H1 (cell line): Measurements from ENCODE around the gene TMEM129. TPM values are rescaled to one million over a fixed set of nuclear protein-coding genes. Genes with fewer than 3 reads are reported as not detected.
A peak's percentile ranks its signal among the peaks of the same experiment; 100 is the strongest.

Experiments used
- CTCF ChIA-PET: fragments of 300-600 bp; sonication (Branson Sonifier 250); formaldehyde crosslinking; loops from one replicate; lab custom pipeline; 2021; ENCODE audit not compliant: partially characterized antibody; lab: Charles Lee
- POLR2A ChIA-PET: fragments of 300-600 bp; sonication (Branson Sonifier 250); formaldehyde crosslinking; loops from one replicate; lab custom pipeline; 2021; ENCODE audit warnings: inconsistent platforms; ENCODE audit not compliant: partially characterized antibody; lab: Charles Lee
- DNase-seq, 2 experiments: peaks; one replicate each; pipeline versions ENCODE4 v3.0.0 to v3.0.0-alpha.2; 2010 to 2022; ENCODE audit warnings: low spot score in 2 of 2, low read depth in 1 of 2, mixed read lengths in 1 of 2
- FAIRE-seq: peaks from 2 replicates; lab custom pipeline; 2011; peaks lifted over from hg19 to GRCh38; lab: Jason Lieb, UNC
- H2AFZ ChIP-seq: 2 replicates; pipeline ENCODE4 v1.8.1; 2012; ENCODE audit warnings: low read length, inconsistent platforms
- H2AK5ac ChIP-seq: 2 replicates; pipeline ENCODE4 v1.6.1; 2013; ENCODE audit warnings: low read depth, low read length
- H2BK120ac ChIP-seq: replicated peaks from 2 replicates; pipeline ENCODE3; 2013; ENCODE audit warnings: low read depth, low read length, inconsistent platforms
- H2BK12ac ChIP-seq: 2 replicates; pipeline ENCODE4 v1.6.1; 2013; ENCODE audit warnings: low read depth, low read length
- H2BK15ac ChIP-seq: 2 replicates; pipeline ENCODE4 v1.6.1; 2013; ENCODE audit warnings: low read length
- H2BK20ac ChIP-seq: 2 replicates; pipeline ENCODE4 v1.6.1; 2013; ENCODE audit warnings: low read length
- H2BK5ac ChIP-seq: 2 replicates; pipeline ENCODE4 v1.6.1; 2013; ENCODE audit warnings: low read depth, low read length
- H3K14ac ChIP-seq: 2 replicates; pipeline ENCODE4 v1.6.1; 2013; ENCODE audit warnings: inconsistent platforms; ENCODE audit not compliant: insufficient read length
- H3K18ac ChIP-seq: 2 replicates; pipeline ENCODE4 v1.6.1; 2013; ENCODE audit warnings: low read length; ENCODE audit errors: extremely low read depth
- H3K23ac ChIP-seq: 2 replicates; pipeline ENCODE4 v1.6.1; 2013; ENCODE audit warnings: inconsistent platforms; ENCODE audit not compliant: insufficient read length
- H3K23me2 ChIP-seq: 2 replicates; pipeline ENCODE4 v1.6.1; 2013; ENCODE audit warnings: low read depth, low read length
- H3K27ac ChIP-seq: 2 replicates; pipeline ENCODE4 v1.6.1; 2011; ENCODE audit warnings: low read depth, low read length, inconsistent platforms
- H3K27me3 ChIP-seq, 4 experiments: replicated peaks in 1 of 4; 1 replicate in 1 of 4; 2 replicates in 3 of 4; pipeline versions ENCODE4 v1.6.1 to v1.8.1; 2011 to 2013; ENCODE audit warnings: low read length in 3 of 4, mild to moderate bottlenecking in 3 of 4, inconsistent platforms in 2 of 4, mixed read lengths in 2 of 4, moderate library complexity in 1 of 4; ENCODE audit not compliant: control insufficient read depth in 3 of 4, insufficient read depth in 3 of 4; ENCODE audit errors: extremely low read depth in 1 of 4
- H3K36me3 ChIP-seq, 4 experiments: 2 replicates each; pipeline versions ENCODE4 v1.6.1 to v1.8.1; 2011 to 2013; ENCODE audit warnings: mild to moderate bottlenecking in 4 of 4, low read length in 3 of 4, moderate library complexity in 2 of 4, control low read depth in 1 of 4, inconsistent platforms in 1 of 4; ENCODE audit not compliant: insufficient read depth in 4 of 4, control insufficient read depth in 2 of 4
- H3K4ac ChIP-seq: replicated peaks from 2 replicates; pipeline ENCODE3; 2013; ENCODE audit warnings: low read length, low read depth, mixed read lengths, inconsistent platforms; ENCODE audit not compliant: insufficient read length
- H3K4me1 ChIP-seq, 4 experiments: replicated peaks in 1 of 4; 1 replicate in 1 of 4; 2 replicates in 3 of 4; pipeline versions ENCODE4 v1.6.1 to v1.8.1; 2011 to 2013; ENCODE audit warnings: low read length in 3 of 4, inconsistent platforms in 2 of 4, mixed read lengths in 1 of 4; ENCODE audit not compliant: insufficient read depth in 4 of 4, control insufficient read depth in 3 of 4
- H3K4me2 ChIP-seq, 2 experiments: 2 replicates each; pipeline versions ENCODE4 v1.6.1 to v1.8.1; 2011 to 2013; ENCODE audit warnings: low read depth in 2 of 2, low read length in 2 of 2, control low read depth in 1 of 2, inconsistent platforms in 1 of 2, mild to moderate bottlenecking in 1 of 2; ENCODE audit not compliant: insufficient read depth in 1 of 2
- H3K4me3 ChIP-seq, 4 experiments: fragments of 200-600, 300-600 bp in 1 of 4; sonication (generic), shearing (Covaris generic), sonication (Bioruptor Twin) in 1 of 4; 2 replicates each; pipeline versions ENCODE4 v1.5.1 to v1.8.1; 2011 to 2016; ENCODE audit warnings: low read length in 4 of 4, low read depth in 3 of 4, control low read depth in 2 of 4, inconsistent platforms in 2 of 4, mild to moderate bottlenecking in 2 of 4, mixed read lengths in 1 of 4, moderate library complexity in 1 of 4; ENCODE audit not compliant: insufficient read depth in 2 of 4; ENCODE audit errors: extremely low read depth in 1 of 4
- H3K56ac ChIP-seq: replicated peaks from 2 replicates; pipeline ENCODE3; 2013; ENCODE audit warnings: low read depth, mild to moderate bottlenecking, mixed read lengths, low read length, inconsistent platforms; ENCODE audit not compliant: insufficient read length
- H3K79me1 ChIP-seq: 2 replicates; pipeline ENCODE4 v1.6.1; 2013; ENCODE audit warnings: low read depth, low read length, control low read depth
- H3K79me2 ChIP-seq, 2 experiments: 2 replicates each; pipeline versions ENCODE4 v1.6.1 to v1.8.1; 2012 to 2013; ENCODE audit warnings: low read length in 2 of 2, mild to moderate bottlenecking in 2 of 2, inconsistent platforms in 1 of 2; ENCODE audit not compliant: insufficient read depth in 2 of 2, control insufficient read depth in 1 of 2
- H3K9ac ChIP-seq, 4 experiments: replicated peaks in 1 of 4; 1 replicate in 1 of 4; 2 replicates in 3 of 4; pipeline versions ENCODE4 v1.6.1 to v1.8.1; 2011 to 2013; ENCODE audit warnings: low read depth in 3 of 4, low read length in 3 of 4, control low read depth in 2 of 4, mild to moderate bottlenecking in 2 of 4, moderate library complexity in 2 of 4, inconsistent platforms in 1 of 4; ENCODE audit errors: extremely low read depth in 1 of 4
- H3K9me3 ChIP-seq, 2 experiments: 2 replicates each; pipeline versions ENCODE4 v1.6.1 to v1.8.1; 2012 to 2013; ENCODE audit warnings: mild to moderate bottlenecking in 2 of 2, moderate library complexity in 2 of 2, control low read depth in 1 of 2, inconsistent platforms in 1 of 2, low read depth in 1 of 2, low read length in 1 of 2, mixed read lengths in 1 of 2; ENCODE audit not compliant: insufficient read depth in 2 of 2
- H4K20me1 ChIP-seq, 2 experiments: replicated peaks in 1 of 2; 2 replicates each; pipeline versions ENCODE3 to v1.8.1; 2011 to 2013; ENCODE audit warnings: inconsistent platforms in 2 of 2, low read length in 2 of 2, mild to moderate bottlenecking in 1 of 2; ENCODE audit not compliant: insufficient read depth in 2 of 2, control insufficient read depth in 1 of 2
- H4K5ac ChIP-seq: 2 replicates; pipeline ENCODE4 v1.6.1; 2013; ENCODE audit warnings: low read length, low read depth, mixed read lengths, inconsistent platforms; ENCODE audit not compliant: insufficient read length
- H4K8ac ChIP-seq: 2 replicates; pipeline ENCODE4 v1.8.0; 2013; ENCODE audit warnings: mild to moderate bottlenecking, moderate library complexity, low read length, inconsistent platforms; ENCODE audit not compliant: insufficient read depth; ENCODE audit errors: extremely low read depth
- H4K91ac ChIP-seq: replicated peaks from 2 replicates; pipeline ENCODE3; 2013; ENCODE audit warnings: low read length, mixed read lengths, inconsistent platforms; ENCODE audit not compliant: insufficient read length
- SP1 ChIP-seq: IDR thresholded peaks from 2 replicates; pipeline ENCODE4 v1.6.1; 2011; ENCODE audit warnings: low read depth, low read length
- TCF12 ChIP-seq: IDR thresholded peaks from 2 replicates; pipeline ENCODE4 v1.6.1; 2011; ENCODE audit warnings: low read depth, mild to moderate bottlenecking, low read length
- WGBS, 2 experiments: shearing (Covaris generic) in 1 of 2; methylation state at CpG; one replicate each; pipeline versions ENCODE4 v1.1.6 to v1.1.7; 2013 to 2015; ENCODE audit warnings: low lambda C conversion rate in 2 of 2, mixed read lengths in 2 of 2, inconsistent platforms in 1 of 2, low coverage in 1 of 2, missing lambda C conversion rate in 1 of 2; ENCODE audit not compliant: insufficient replicate concordance in 2 of 2, insufficient coverage in 1 of 2, insufficient read length in 1 of 2; ENCODE audit errors: extremely low coverage in 1 of 2, missing lambda C conversion rate in 1 of 2; 5-methylcytosine and 5-hydroxymethylcytosine counted together
- polyA plus RNA-seq, 7 experiments: library from polyadenylated mRNA; depleted of rRNA in 3 of 7; stranded (reverse) in 5 of 7; unstranded in 2 of 7; fragments of >200 nt in 5 of 7; fragments of 200-250 nt in 2 of 7; gene quantifications; 1 replicate in 5 of 7; 2 replicates in 1 of 7; 4 replicates in 1 of 7; pipeline versions ENCODE4 v1.2.1 to v1.2.3, GENCODE V29; 2011 to 2013; ENCODE audit warnings: missing spikeins in 2 of 7, mixed read lengths in 2 of 7
- total RNA-seq: library from RNA; stranded (reverse); fragmentation: NEBNext Ultra II Directional; extraction: Animal tissue kit (Norgen Biotek cat#: 25700); gene quantifications from 2 replicates; pipeline ENCODE4 v1.2.1, GENCODE V29; 2021

Gene TMEM129
- total and polyA plus RNA-seq, 2 of the 8 experiments (the other 6 are each of a cell fraction or from before 2014, with no cell fraction given): 31.5 to 58.7 TPM

DNA sequence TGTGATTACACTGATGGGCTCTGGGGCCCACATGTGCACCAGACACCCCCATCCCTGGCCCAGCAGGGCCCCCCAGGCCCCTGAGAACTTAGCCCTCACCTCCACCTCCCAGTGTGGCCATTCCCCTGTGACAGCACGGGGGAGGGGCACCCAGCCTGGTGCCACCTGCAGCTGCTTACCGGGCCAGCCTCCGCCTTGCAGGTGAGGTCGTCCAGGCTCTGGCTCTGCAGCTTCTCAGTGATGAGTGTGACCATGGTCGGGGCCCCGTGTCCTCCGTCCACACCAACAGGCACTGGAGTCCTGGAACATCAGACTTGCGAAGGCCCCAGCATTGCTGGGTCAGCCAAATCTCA is 52.7 kb downstream of the TMEM129 start:
- WGBS, 2 experiments: 84% methylated on average over 8 of the region's 8 CpGs; no CpG with 5 or more reads in 1 of the 2 experiments
- no peaks in the 10 kb centered on the region for H3K36me3 ChIP-seq
- no peak overlapping the region for H4K8ac ChIP-seq
- no peak overlapping the region for H3K4me3 ChIP-seq
- no peak overlapping the region for H3K23ac ChIP-seq
- POLR2A ChIA-PET: interaction anchor here (0.9 to 1.0 kb wide), 2 partner anchors 10 to 14 kb away, joined by 3 to 4 read pairs; no protein-coding TSS in a partner anchor
- no peak for DNase-seq
- H2BK15ac ChIP-seq: no peak overlapping the region
- H2AK5ac ChIP-seq: no peak overlapping the region
- H3K18ac ChIP-seq: no peak overlapping the region
- H3K79me1 ChIP-seq: no peaks in the 10 kb centered on the region; the same call in 1 of the 2 replicates
- H4K20me1 ChIP-seq: no peaks in the 10 kb centered on the region
- no peak overlapping the region for H3K4me2 ChIP-seq
- no peaks in the 10 kb centered on the region for H3K23me2 ChIP-seq
- H3K4ac ChIP-seq: no peak overlapping the region
- no peak overlapping the region for H4K5ac ChIP-seq
- no peak overlapping the region for H3K14ac ChIP-seq
- no peak overlapping the region for H2BK12ac ChIP-seq
- H3K27ac ChIP-seq: no peak overlapping the region
- no peak overlapping the region for H4K91ac ChIP-seq
- CTCF ChIA-PET: interaction anchor here (1.1 to 3.3 kb wide), 4 partner anchors 25 to 313 kb away, joined by 3 to 13 read pairs (median 4); no protein-coding TSS in a partner anchor
- no peak overlapping the region for H3K9ac ChIP-seq
- H3K9me3 ChIP-seq: no peaks in the 10 kb centered on the region
- H2BK5ac ChIP-seq: no peak overlapping the region
- H2BK120ac ChIP-seq: no peak overlapping the region
- H3K27me3 ChIP-seq: no peaks in the 10 kb centered on the region
- peaks cover 0 to 5% (median 4%) of the 10 kb centered on the region in 4 experiments; a peak in 4 of 7 replicates for H3K4me1 ChIP-seq
- TF ChIP-seq TCF12 (peak; percentile 12; the same call in 1 of the 2 replicates), SP1 (no peak)
- TF ChIP-seq, all 59 proteins: peak for 1
- H2BK20ac ChIP-seq: no peak overlapping the region
- H2AFZ ChIP-seq: no peak overlapping the region
- FAIRE-seq: no peak
- H3K79me2 ChIP-seq: no peaks in the 10 kb centered on the region
- H3K56ac ChIP-seq: no peak overlapping the region
